Tibial nerve (tissue), 4 donors: ENCODE results near the gene TRAF6. TPM values are rescaled to one million over a fixed set of nuclear protein-coding genes. Genes with fewer than 3 reads are reported as not detected.

ENCODE experiments used
- DNase-seq, 2 donors: peaks; one replicate each; pipeline ENCODE4 v3.0.0-alpha.2; 2019; ENCODE audit warnings: low spot score in 2 of 2
- H3K27ac ChIP-seq, 4 donors: fragments of 200-600 bp; sonication (generic) in 3 of 4; one replicate each; pipeline ENCODE4 v1.5.1; 2017 to 2019; ENCODE audit warnings: mild to moderate bottlenecking in 1 of 4
- H3K27me3 ChIP-seq, 2 donors: fragments of 200-600 bp; sonication (generic) in 1 of 2; one replicate each; pipeline versions ENCODE4 v1.5.1 to v1.6.0; 2017 to 2019
- H3K36me3 ChIP-seq, 3 donors: fragments of 200-600 bp; sonication (generic); one replicate each; pipeline ENCODE4 v1.5.1; 2018 to 2019
- H3K4me1 ChIP-seq, 4 donors: fragments of 200-600 bp; sonication (generic) in 3 of 4; one replicate each; pipeline ENCODE4 v1.5.1; 2017 to 2019
- H3K4me3 ChIP-seq, 4 donors: fragments of 200-600 bp; sonication (generic) in 3 of 4; one replicate each; pipeline ENCODE4 v1.5.1; 2017 to 2019; ENCODE audit warnings: mild to moderate bottlenecking in 1 of 4, moderate library complexity in 1 of 4
- H3K9me3 ChIP-seq, 4 donors: fragments of 200-600 bp; sonication (generic) in 3 of 4; one replicate each; pipeline ENCODE4 v1.5.1; 2017 to 2019
- EP300 ChIP-seq, 2 donors: sonication (generic); formaldehyde crosslinking; IDR thresholded peaks; one replicate each; pipeline ENCODE4 v1.6.1; 2017; ENCODE audit warnings: antibody characterized with exemption in 2 of 2, mild to moderate bottlenecking in 1 of 2
- POLR2A ChIP-seq, 2 donors: fragments of 450-650 bp; IDR thresholded peaks; one replicate each; pipeline ENCODE4 v1.6.1; 2017; ENCODE audit warnings: antibody characterized with exemption in 2 of 2, mild to moderate bottlenecking in 2 of 2, moderate library complexity in 2 of 2
- WGBS, 2 donors: methylation state at CpG; one replicate each; pipeline ENCODE4 v1.1.5; 2018; 5-methylcytosine and 5-hydroxymethylcytosine counted together
- total RNA-seq, 4 donors: library from RNA; depleted of rRNA; stranded (reverse); fragments of >200 nt; gene quantifications; one replicate each; pipeline ENCODE4 v1.1.0, GENCODE V29; 2016
- TF ChIP-seq, protein P1 (sequence below), 5 experiments: fragments of 200-600 bp in 3 of 5; fragments of 450-650 bp in 2 of 5; sonication (generic) in 3 of 5; IDR thresholded peaks; one replicate each; pipeline ENCODE4 v1.5.1; 2016 to 2019; ENCODE audit warnings: antibody characterized with exemption in 5 of 5, mild to moderate bottlenecking in 3 of 5, moderate library complexity in 2 of 5

Gene TRAF6
- total RNA-seq, 4 donors from 2014 or later = 9.9 to 17.7 (median 13.8) TPM

DNA sequence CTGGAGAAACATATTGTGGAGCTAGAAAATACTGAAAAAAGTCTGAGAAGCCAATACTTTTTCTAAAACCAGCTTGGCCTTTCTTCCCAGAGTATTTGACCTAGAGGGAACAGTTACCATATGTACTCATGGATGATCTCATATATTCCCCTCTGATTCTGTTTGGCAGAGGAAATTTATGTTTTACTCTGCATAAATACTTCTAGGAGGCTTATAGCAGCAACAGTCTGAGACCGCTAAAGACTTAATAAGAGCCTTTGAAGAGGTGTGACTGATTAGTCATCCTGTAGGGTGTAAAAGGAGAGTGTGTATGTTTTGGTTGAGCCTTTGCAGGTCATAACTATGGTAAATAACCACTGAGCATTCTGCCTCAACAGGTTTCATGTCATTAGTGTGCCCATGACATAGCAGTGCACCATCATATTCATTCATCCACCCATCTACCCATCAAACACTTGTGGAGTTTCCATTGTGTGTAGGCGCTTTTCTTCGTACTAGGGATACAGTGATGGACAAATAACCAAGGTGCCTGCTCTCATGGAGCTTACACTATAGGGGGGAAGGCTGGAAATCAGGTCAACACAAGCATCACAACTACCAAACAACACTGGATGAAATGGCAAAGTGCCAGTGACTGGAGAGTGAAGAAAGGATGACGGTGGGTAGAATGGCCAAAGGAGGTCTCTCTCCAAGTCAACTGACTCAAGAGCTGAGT, 44.5 kb downstream of the TRAF6 start:
- Histone ChIP-seq H3K36me3 (peaks cover 0 to 37% (median 0%) of the 10 kb centered on the region in 3 donors), H3K27ac (no peak overlapping the region), H3K9me3 (no peaks in the 10 kb centered on the region), H3K4me1 (peaks cover 0 to 14% (median 0%) of the 10 kb centered on the region in 4 donors), H3K4me3 (no peak overlapping the region), H3K27me3 (no peaks in the 10 kb centered on the region)
- 93 to 99% methylated on average over 4 of the region's 4 CpGs for WGBS, 2 donors
- DNase-seq = no peak
- TF ChIP-seq EP300 (IDR thresholded peaks at IDR 0.05) = no peak
- TF ChIP-seq, protein P1, sequence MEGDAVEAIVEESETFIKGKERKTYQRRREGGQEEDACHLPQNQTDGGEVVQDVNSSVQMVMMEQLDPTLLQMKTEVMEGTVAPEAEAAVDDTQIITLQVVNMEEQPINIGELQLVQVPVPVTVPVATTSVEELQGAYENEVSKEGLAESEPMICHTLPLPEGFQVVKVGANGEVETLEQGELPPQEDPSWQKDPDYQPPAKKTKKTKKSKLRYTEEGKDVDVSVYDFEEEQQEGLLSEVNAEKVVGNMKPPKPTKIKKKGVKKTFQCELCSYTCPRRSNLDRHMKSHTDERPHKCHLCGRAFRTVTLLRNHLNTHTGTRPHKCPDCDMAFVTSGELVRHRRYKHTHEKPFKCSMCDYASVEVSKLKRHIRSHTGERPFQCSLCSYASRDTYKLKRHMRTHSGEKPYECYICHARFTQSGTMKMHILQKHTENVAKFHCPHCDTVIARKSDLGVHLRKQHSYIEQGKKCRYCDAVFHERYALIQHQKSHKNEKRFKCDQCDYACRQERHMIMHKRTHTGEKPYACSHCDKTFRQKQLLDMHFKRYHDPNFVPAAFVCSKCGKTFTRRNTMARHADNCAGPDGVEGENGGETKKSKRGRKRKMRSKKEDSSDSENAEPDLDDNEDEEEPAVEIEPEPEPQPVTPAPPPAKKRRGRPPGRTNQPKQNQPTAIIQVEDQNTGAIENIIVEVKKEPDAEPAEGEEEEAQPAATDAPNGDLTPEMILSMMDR (IDR thresholded peaks at IDR 0.05) = no peak
- TF ChIP-seq POLR2A (IDR thresholded peaks at IDR 0.05) = no peak

DNA sequence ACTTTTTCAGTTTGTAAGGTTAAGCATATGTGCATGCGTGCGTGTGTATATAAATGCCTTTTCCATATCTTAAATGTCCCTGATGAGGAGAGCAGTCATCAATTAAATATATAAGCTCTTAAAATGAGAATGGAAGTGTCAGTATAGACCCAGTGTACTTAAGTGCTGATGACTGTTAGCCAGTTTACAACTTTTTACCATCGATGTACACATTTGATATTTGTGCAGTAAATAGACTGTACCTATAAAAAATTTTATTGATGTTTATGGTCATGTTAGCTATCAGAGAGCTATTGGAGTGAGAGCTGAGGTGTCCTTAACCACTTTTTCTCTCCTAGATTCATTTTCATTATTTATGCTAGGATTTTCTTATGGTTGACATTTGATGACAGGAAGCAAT, 45.4 kb downstream of the TRAF6 start:
- TF ChIP-seq EP300 (IDR thresholded peaks at IDR 0.05) (no peak), POLR2A (IDR thresholded peaks at IDR 0.05) (no peak)
- TF ChIP-seq, protein P1 (IDR thresholded peaks at IDR 0.05) = no peak

DNA sequence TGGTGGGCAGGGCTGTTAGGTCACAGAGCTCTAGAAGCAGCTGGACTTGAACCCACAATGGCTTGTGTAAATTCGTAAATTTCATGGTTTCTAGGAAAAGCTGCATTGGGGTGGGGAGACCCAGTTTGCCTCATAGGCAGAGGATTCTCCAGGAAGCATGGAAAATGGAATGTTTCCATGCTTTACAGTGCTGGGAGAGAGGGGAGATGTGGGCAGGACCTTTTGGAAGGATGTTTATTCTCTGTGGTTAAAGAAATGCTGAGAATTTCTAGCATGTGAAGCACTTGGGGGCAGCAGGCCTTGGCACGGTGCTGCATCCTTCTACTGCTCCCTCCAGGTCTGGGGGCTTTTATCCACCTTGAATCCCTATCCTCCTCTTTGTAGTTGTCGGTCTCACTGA, 46.3 kb downstream of the TRAF6 start:
- DNase-seq = no peak
- no peak overlapping the region for H3K4me3 ChIP-seq
- WGBS, 2 donors = 66 to 71% methylated on average over 3 of the region's 3 CpGs

More for the DNA sequence above, 45.4 kb downstream of the TRAF6 start:
- 82 to 94% methylated on average over 3 of the region's 3 CpGs for WGBS, 2 donors
- Histone ChIP-seq H3K4me3 (no peak overlapping the region), H3K27ac (no peak overlapping the region), H3K36me3 (peaks cover 0 to 39% (median 0%) of the 10 kb centered on the region in 3 donors), H3K4me1 (peaks cover 0 to 6% (median 0%) of the 10 kb centered on the region in 4 donors), H3K27me3 (no peaks in the 10 kb centered on the region), H3K9me3 (no peaks in the 10 kb centered on the region)
- no peak for DNase-seq

DNA sequence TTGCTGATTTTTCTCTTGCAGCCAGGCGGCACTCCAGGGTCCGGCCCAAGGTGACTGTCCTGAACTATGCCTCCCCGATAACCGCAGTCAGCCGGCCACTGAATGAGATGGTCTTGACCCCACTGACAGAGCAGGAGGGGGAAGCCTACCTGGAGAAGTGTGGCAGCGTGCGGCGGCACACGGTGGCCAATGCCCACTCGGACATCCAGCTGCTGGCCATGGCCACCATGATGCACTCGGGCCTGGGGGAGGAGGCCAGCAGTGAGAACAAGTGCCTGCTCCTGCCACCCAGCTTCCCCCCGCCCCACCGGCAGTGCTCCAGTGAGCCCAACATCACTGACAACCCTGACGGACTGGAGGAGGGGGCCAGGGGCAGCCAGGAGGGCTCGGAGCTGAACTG, 47.8 kb downstream of the TRAF6 start:
- no peak for TF ChIP-seq EP300 (IDR thresholded peaks at IDR 0.05)
- no peaks in the 10 kb centered on the region for H3K27me3 ChIP-seq
- no peaks in the 10 kb centered on the region for H3K9me3 ChIP-seq
- peaks cover 0 to 39% (median 0%) of the 10 kb centered on the region in 3 donors for H3K36me3 ChIP-seq
- WGBS, 2 donors = 93 to 98% methylated on average over 10 to 13 of the region's 15 CpGs
- no peak overlapping the region for H3K27ac ChIP-seq
- DNase-seq = no peak
- H3K4me3 ChIP-seq = no peak overlapping the region
- H3K4me1 ChIP-seq = no peaks in the 10 kb centered on the region

More for the DNA sequence above, 46.3 kb downstream of the TRAF6 start:
- no peaks in the 10 kb centered on the region for H3K27me3 ChIP-seq
- no peaks in the 10 kb centered on the region for H3K9me3 ChIP-seq
- no peak for TF ChIP-seq EP300 (IDR thresholded peaks at IDR 0.05)
- TF ChIP-seq, protein P1 (IDR thresholded peaks at IDR 0.05) = no peak
- no peaks in the 10 kb centered on the region for H3K4me1 ChIP-seq
- peaks cover 0 to 39% (median 0%) of the 10 kb centered on the region in 3 donors for H3K36me3 ChIP-seq
- no peak overlapping the region for H3K27ac ChIP-seq

DNA sequence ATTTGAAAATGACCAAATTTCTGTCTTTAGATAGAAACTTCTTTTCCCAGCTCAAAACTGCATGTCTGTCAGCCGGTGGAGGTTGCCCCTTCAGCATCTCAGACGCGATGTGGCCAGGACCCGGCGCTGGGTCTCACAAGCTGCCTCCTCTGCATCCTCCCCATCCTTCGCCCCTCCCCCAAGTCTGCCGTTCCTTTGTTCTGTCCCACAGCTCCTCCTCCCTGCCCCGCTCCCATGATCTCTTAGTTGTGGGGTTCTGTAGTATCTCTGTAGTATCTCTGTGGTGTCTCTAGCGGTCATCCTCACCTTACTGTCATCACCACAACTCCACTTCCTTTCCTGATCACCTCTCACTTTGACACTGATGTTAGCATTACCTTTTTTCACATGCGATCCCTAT, 49.9 kb downstream of the TRAF6 start:
- H3K27me3 ChIP-seq = no peaks in the 10 kb centered on the region
- H3K36me3 ChIP-seq = peaks cover 0 to 22% (median 0%) of the 10 kb centered on the region in 3 donors
- DNase-seq = no peak
- H3K4me3 ChIP-seq = no peak overlapping the region
- WGBS, 2 donors = 78 to 79% methylated on average over 10 of the region's 10 CpGs
- H3K27ac ChIP-seq = no peak overlapping the region
- TF ChIP-seq EP300 (IDR thresholded peaks at IDR 0.05) (no peak), POLR2A (IDR thresholded peaks at IDR 0.05) (no peak)
- TF ChIP-seq, protein P1 (IDR thresholded peaks at IDR 0.05) = no peak
- peaks cover 0 to 18% (median 12%) of the 10 kb centered on the region in 4 donors for H3K4me1 ChIP-seq
- H3K9me3 ChIP-seq = no peaks in the 10 kb centered on the region
